CD4-positive, alpha-beta T cell (primary cell): ENCODE data around the gene MAGEB6. TPM values are rescaled to one million over a fixed set of nuclear protein-coding genes. Genes with fewer than 3 reads are reported as not detected.

ENCODE experiments used
- ATAC-seq: fragments of 200-7000 bp; cut with Tn5 transposase; one replicate; pipeline ENCODE4 v1.10.0; 2022; ENCODE audit warnings: mild to moderate bottlenecking; ENCODE audit not compliant: poor library complexity
- CTCF ChIA-PET: fragments of 350-600 bp; sonication (Branson Sonifier 250); formaldehyde crosslinking; loops from one replicate; lab custom pipeline; 2021; ENCODE audit warnings: antibody characterized with exemption, inconsistent platforms; lab: Charles Lee
- POLR2A ChIA-PET: fragments of 350-600 bp; sonication (Branson Sonifier 250); formaldehyde crosslinking; loops from one replicate; lab custom pipeline; 2021; ENCODE audit warnings: antibody characterized with exemption, inconsistent platforms; lab: Charles Lee
- DNase-seq, 14 experiments: peaks; one replicate each; pipeline ENCODE4 v3.0.0-alpha.2; 2013 to 2020; ENCODE audit warnings: mixed read lengths in 2 of 14
- H3K27ac ChIP-seq, 2 donors: one replicate each; pipeline versions ENCODE4 v1.5.1 to v1.7.0; 2013; ENCODE audit warnings: low read length in 2 of 2, low read depth in 1 of 2, mild to moderate bottlenecking in 1 of 2
- H3K27me3 ChIP-seq, 2 experiments: 1 replicate in 1 of 2; 2 replicates in 1 of 2; pipeline versions ENCODE4 v1.6.1 to v1.7.0; 2013; ENCODE audit warnings: low read length in 2 of 2, control low read depth in 1 of 2, mild to moderate bottlenecking in 1 of 2, moderate library complexity in 1 of 2; ENCODE audit not compliant: insufficient read depth in 2 of 2, control insufficient read depth in 1 of 2
- H3K36me3 ChIP-seq: one replicate; pipeline ENCODE4 v1.6.1; 2013; ENCODE audit warnings: low read length, control low read depth; ENCODE audit not compliant: insufficient read depth
- H3K4me1 ChIP-seq: one replicate; pipeline ENCODE4 v1.6.1; 2013; ENCODE audit warnings: low read length, control low read depth; ENCODE audit not compliant: insufficient read depth
- H3K4me3 ChIP-seq: one replicate; pipeline ENCODE4 v1.5.1; 2013; ENCODE audit warnings: mild to moderate bottlenecking, low read length, moderate library complexity
- H3K9me3 ChIP-seq, 2 experiments: 1 replicate in 1 of 2; 2 replicates in 1 of 2; pipeline versions ENCODE4 v1.6.1 to v1.7.0; 2013; ENCODE audit warnings: low read length in 2 of 2, mild to moderate bottlenecking in 2 of 2, control low read depth in 1 of 2, moderate library complexity in 1 of 2; ENCODE audit not compliant: control insufficient read depth in 1 of 2, insufficient read depth in 1 of 2
- H3K27ac Mint-ChIP-seq: one replicate; pipeline ENCODE4 v1.8.0; 2020; ENCODE audit warnings: mixed read lengths
- H3K27me3 Mint-ChIP-seq: one replicate; pipeline ENCODE4 v1.8.0; 2021; ENCODE audit warnings: mixed read lengths
- H3K36me3 Mint-ChIP-seq: one replicate; pipeline ENCODE4 v1.8.0; 2021; ENCODE audit warnings: low read depth, mixed read lengths
- H3K4me1 Mint-ChIP-seq: one replicate; pipeline ENCODE4 v1.8.0; 2021; ENCODE audit warnings: low read depth, mixed read lengths
- H3K4me3 Mint-ChIP-seq: one replicate; pipeline ENCODE4 v1.8.0; 2020; ENCODE audit warnings: mild to moderate bottlenecking, mixed read lengths
- H3K9me3 Mint-ChIP-seq: one replicate; pipeline ENCODE4 v1.8.0; 2020; ENCODE audit warnings: mixed read lengths
- CTCF ChIP-seq: fragments of 200-600 bp; IDR thresholded peaks from one replicate; pipeline ENCODE4 v1.8.0; 2022; ENCODE audit warnings: antibody characterized with exemption, mild to moderate bottlenecking
- intact Hi-C, 2 experiments: fragments of 100-400 bp; cut with DNase I in 1 of 2; cut with micrococcal nuclease in 1 of 2; formaldehyde crosslinking; loops; one replicate each; pipeline versions ENCODE4 v1.15.1 to v1.9.0; 2023 to 2025; cut with DNase I, micrococcal nuclease
- polyA plus RNA-seq, 2 donors: library from polyadenylated mRNA; unstranded; fragments of 120-200 nt; gene quantifications; one replicate each; pipeline ENCODE4 v1.2.1, GENCODE V29; 2013
- total RNA-seq, 174 experiments: library from RNA in 2 of 174; stranded (reverse) in 2 of 174; gene quantifications; one replicate each; pipeline ENCODE4 v1.2.3 and lab custom pipeline; 2021 to 2026

MAGEB6 gene
- total RNA-seq = not detected
- not detected for polyA plus RNA-seq (2013, experiment 1 of 2)
- polyA plus RNA-seq (2013, experiment 2 of 2) = not detected
- total RNA-seq (lab: John Stamatoyannopoulos, UW) = 0 to 0.21 (median 0) reads per million in 172 experiments

- TF ChIP-seq CTCF = no peak
- intact Hi-C loops = no loop called here
- no peak for DNase-seq
- Mint-ChIP-seq H3K4me3 (no peak within 1 kb of the TSS), H3K36me3 (no peaks in the 10 kb centered on the region), H3K27me3 (no peaks in the 10 kb centered on the region), H3K27ac (no peak within 1 kb of the TSS), H3K9me3 (no peaks in the 10 kb centered on the region), H3K4me1 (no peaks in the 10 kb centered on the region)
- Histone ChIP-seq H3K27ac (no peak within 1 kb of the TSS), H3K4me1 (no peaks in the 10 kb centered on the region), H3K27me3 (no peaks in the 10 kb centered on the region), H3K9me3 (peaks cover 0 to 9% of the 10 kb centered on the region in 2 experiments), H3K36me3 (no peaks in the 10 kb centered on the region), H3K4me3 (no peak within 1 kb of the TSS)
- ATAC-seq = no peak
- CTCF ChIA-PET = no interaction called here
- POLR2A ChIA-PET = no interaction called here
These were observed at the start of gene MAGEB6 for GRCh38 chrX:26192204-26192603. MAGEB6 (plus strand) TSS chrX:26192440; CDS start chrX:26193847, 1,407 bp downstream.

GRCh38 chrX:26146024-26146423 lies 46.2 kb upstream of the MAGEB6 start:
- no peaks in the 10 kb centered on the region for H3K36me3 Mint-ChIP-seq
- intact Hi-C loops = no loop called here

GRCh38 chrX:26160301-26160700 lies 31.9 kb upstream of the MAGEB6 start, which contains the start of gene MAGEB6B:
MAGEB6B (plus strand) TSS chrX:26160601; CDS start chrX:26160601, 0 bp downstream.
- Histone ChIP-seq H3K4me3 (no peak within 1 kb of the TSS), H3K4me1 (no peaks in the 10 kb centered on the region), H3K27ac (no peak within 1 kb of the TSS), H3K27me3 (no peaks in the 10 kb centered on the region), H3K36me3 (no peaks in the 10 kb centered on the region), H3K9me3 (no peaks in the 10 kb centered on the region)
- no peak for DNase-seq
- intact Hi-C loops = no loop called here
- ChIA-PET CTCF (no interaction called here), POLR2A (no interaction called here)
- no peak within 1 kb of the TSS for H3K4me3 Mint-ChIP-seq
- no peaks in the 10 kb centered on the region for H3K36me3 Mint-ChIP-seq
- ATAC-seq = no peak
- TF ChIP-seq CTCF = no peak
- no peak within 1 kb of the TSS for H3K27ac Mint-ChIP-seq
- H3K4me1 Mint-ChIP-seq = no peaks in the 10 kb centered on the region
- H3K9me3 Mint-ChIP-seq = peaks cover 3% of the 10 kb centered on the region
- H3K27me3 Mint-ChIP-seq = no peaks in the 10 kb centered on the region

More at GRCh38 chrX:26146024-26146423, 46.2 kb upstream of the MAGEB6 start:
- CTCF ChIA-PET = no interaction called here
- DNase-seq = no peak
- no peaks in the 10 kb centered on the region for H3K27me3 Mint-ChIP-seq
- no peak overlapping the region for H3K4me3 Mint-ChIP-seq
- Histone ChIP-seq H3K9me3 (peaks cover 0 to 3% of the 10 kb centered on the region in 2 experiments), H3K36me3 (no peaks in the 10 kb centered on the region), H3K4me1 (no peaks in the 10 kb centered on the region), H3K4me3 (no peak overlapping the region), H3K27me3 (no peaks in the 10 kb centered on the region), H3K27ac (no peak overlapping the region)
- no peak for TF ChIP-seq CTCF
- POLR2A ChIA-PET = no interaction called here
- ATAC-seq = no peak
- no peak overlapping the region for H3K27ac Mint-ChIP-seq
- no peaks in the 10 kb centered on the region for H3K4me1 Mint-ChIP-seq
- no peaks in the 10 kb centered on the region for H3K9me3 Mint-ChIP-seq
